GM10248 (cell line): ENCODE results near the gene MRPL58.

Experiments
- CTCF ChIA-PET: fragments of 300-600 bp; sonication (Branson Sonifier 250); formaldehyde crosslinking; extraction: SDS; loops from one replicate; lab custom pipeline; 2021; ENCODE audit warnings: antibody characterized with exemption; lab: Yijun Ruan, JAX
- POLR2A ChIA-PET: fragments of 350-650 bp; sonication (Branson Sonifier 250); formaldehyde crosslinking; extraction: SDS; loops from one replicate; lab custom pipeline; 2020; ENCODE audit warnings: antibody characterized with exemption; lab: Yijun Ruan, JAX
- DNase-seq: peaks from one replicate; pipeline ENCODE4 v3.0.0; 2012; ENCODE audit errors: extremely low spot score
- CTCF ChIP-seq: IDR thresholded peaks from 2 replicates; pipeline ENCODE4 v1.5.1; 2012; ENCODE audit warnings: mild to moderate bottlenecking, low read depth; ENCODE audit errors: extremely low read depth, missing control alignments, control extremely low read depth

The MRPL58 gene

GRCh38 chr17:74970395-74970794 is 42.1 kb upstream of the MRPL58 start:
- DNase-seq: no peak
- POLR2A ChIA-PET: no interaction called here
- CTCF ChIA-PET: interaction anchor here (1.2 to 12.8 kb wide), 6 partner anchors 8 to 231 kb away, joined by 3 to 148 read pairs (median 22); no protein-coding TSS in a partner anchor

GRCh38 chr17:74971069-74971841 is 41.2 kb upstream of the MRPL58 start:
- CTCF ChIA-PET: interaction anchor here (0.6 to 12.8 kb wide), 8 partner anchors 9 to 230 kb away, joined by 3 to 148 read pairs (median 4); partner anchors contain the start of gene NT5C
- DNase-seq: no peak
- no peak for TF ChIP-seq CTCF
- POLR2A ChIA-PET: no interaction called here

More at GRCh38 chr17:74970395-74970794, 42.1 kb upstream of the MRPL58 start:
- TF ChIP-seq CTCF: no peak

- CTCF ChIA-PET: interaction anchor here (0.6 to 12.8 kb wide), 9 partner anchors 9 to 229 kb away, joined by 3 to 148 read pairs (median 3); partner anchors contain the start of gene NT5C
- no peak for TF ChIP-seq CTCF
- DNase-seq: no peak
- POLR2A ChIA-PET: no interaction called here
Measured at GRCh38 chr17:74971842-74972106, 40.7 kb upstream of the MRPL58 start.

- POLR2A ChIA-PET: interaction anchor here (0.5 to 0.6 kb wide), 2 partner anchors 241 to 471 kb away, joined by 3 to 4 read pairs; no protein-coding TSS in a partner anchor
- TF ChIP-seq CTCF: no peak
- DNase-seq: peak; percentile 86
- CTCF ChIA-PET: interaction anchor here (0.9 to 12.8 kb wide), 8 partner anchors 10 to 229 kb away, joined by 3 to 148 read pairs (median 5); no protein-coding TSS in a partner anchor
Measured at GRCh38 chr17:74972107-74972972, 40.1 kb upstream of the MRPL58 start, which contains the start of gene HID1. TSS of gene HID1 (minus strand) at chr17:74972759. CDS start at chr17:74972656, 103 bp downstream.

GRCh38 chr17:74972973-74973328 is 39.5 kb upstream of the MRPL58 start:
- ChIA-PET CTCF (interaction anchor here (0.9 to 12.8 kb wide), 7 partner anchors 10 to 228 kb away, joined by 3 to 148 read pairs (median 9); partner anchors contain the start of gene CDR2L), POLR2A (interaction anchor here (0.5 to 0.6 kb wide), 2 partner anchors 240 to 470 kb away, joined by 3 to 4 read pairs; no protein-coding TSS in a partner anchor)
- no peak for TF ChIP-seq CTCF
- no peak for DNase-seq

GRCh38 chr17:74975943-74976342 is 36.5 kb upstream of the MRPL58 start:
- POLR2A ChIA-PET: interaction anchor here (0.6 kb wide), 1 partner anchor 287 kb away, joined by 5 read pairs; no protein-coding TSS in a partner anchor
- TF ChIP-seq CTCF: no peak
- CTCF ChIA-PET: interaction anchor here (0.9 to 12.8 kb wide), 3 partner anchors 12 to 17 kb away, joined by 3 to 148 read pairs (median 10); partner anchors contain the start of gene CDR2L

More at GRCh38 chr17:74975943-74976342, 36.5 kb upstream of the MRPL58 start:
- no peak for DNase-seq
